ENCODE results near the gene FAM222B.
"Not testable (repeated sequence)": the region's sequence is repeated elsewhere in the genome, so short reads cannot be mapped to it uniquely, and the experiment has no call there.

The FAM222B gene

GRCh38 chr17:28744104-28744971 is 98.3 kb downstream of the FAM222B start:
- peak; percentile 0 to 30 for DNase-seq

- DNase-seq, result peak; percentile 84 to 87
Observed at GRCh38 chr17:28743243-28744103, 99.1 kb downstream of the FAM222B start, which contains the start of gene TRAF4. TRAF4 (plus strand) TSS chr17:28744011; CDS start chr17:28744113, 102 bp downstream.

- DNase-seq, result peak; percentile 52 to 65
Observed at GRCh38 chr17:28741358-28742349, 100.9 kb downstream of the FAM222B start.

DNA sequence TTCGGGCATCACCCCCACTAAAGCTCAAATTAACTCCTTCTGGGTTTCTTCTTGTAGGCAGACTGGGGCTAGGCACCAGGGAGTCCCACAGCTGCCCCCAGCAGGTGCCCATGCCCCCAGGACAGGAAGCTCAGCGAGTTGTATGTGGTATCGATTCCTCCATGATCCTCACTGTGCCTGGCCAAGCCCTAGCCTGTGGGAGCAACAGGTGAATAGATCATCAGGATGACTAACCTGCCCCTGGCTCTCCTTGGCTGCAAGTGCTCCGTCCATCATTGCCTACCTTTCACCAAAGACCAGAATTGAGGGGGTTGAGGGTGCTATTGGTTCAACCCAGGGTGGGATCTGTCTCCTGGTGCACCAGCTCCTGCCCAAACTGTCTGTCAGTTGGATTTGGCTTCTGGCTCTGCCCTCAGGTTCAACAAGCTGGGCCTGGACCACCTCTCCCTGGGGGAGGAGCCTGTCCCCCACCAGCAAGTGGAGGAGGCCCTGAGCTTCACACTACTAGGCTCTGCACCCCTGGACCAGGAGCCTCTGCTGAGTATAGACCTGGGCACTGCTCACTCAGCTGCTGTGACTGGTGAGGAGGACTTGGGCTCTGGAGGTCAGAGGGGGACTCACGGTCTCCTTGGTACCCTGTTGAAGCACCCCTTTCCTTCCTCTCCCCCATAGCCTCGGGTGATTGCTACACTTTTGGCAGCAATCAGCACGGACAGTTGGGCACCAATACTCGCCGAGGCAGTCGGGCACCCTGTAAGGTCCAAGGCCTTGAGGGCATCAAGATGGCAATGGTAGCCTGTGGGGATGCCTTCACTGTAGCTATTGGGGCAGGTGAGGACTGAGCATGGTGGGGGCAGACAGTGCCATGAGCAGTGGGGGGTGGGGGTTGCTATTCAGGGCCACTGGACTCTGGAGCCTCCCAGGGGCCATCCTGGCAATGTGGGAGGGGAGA is 101.9 kb downstream of the FAM222B start:
- DNase-seq, result no peak

DNA sequence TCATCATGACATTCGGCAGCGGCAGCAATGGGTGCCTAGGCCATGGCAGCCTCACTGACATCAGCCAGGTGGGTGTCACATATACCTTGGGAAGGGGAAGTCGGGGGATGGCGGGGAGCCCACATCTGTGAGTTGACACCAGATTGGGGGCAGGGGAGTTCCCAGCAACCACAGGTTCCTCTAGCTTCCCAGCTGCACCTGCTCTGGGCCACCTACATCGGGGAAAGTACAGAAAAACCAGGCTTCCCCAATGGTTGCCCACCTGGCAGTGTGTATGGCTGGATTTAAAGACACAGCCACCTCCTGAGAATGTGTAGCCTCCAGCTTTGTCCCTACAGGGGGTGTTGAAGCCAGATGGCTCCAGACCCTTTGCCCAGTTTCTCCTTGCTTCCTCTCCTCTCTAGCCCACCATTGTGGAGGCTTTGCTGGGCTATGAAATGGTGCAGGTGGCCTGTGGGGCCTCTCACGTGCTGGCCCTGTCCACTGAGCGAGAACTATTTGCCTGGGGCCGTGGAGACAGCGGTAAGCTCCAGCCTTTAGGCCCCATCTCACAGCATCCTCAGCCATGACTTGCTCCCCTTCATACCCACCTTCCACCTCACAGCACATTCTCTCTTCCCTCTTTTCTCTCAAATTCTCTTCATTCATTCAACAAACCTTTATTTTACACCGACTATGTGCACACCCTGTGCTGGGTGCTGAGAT is 103.8 kb downstream of the FAM222B start:
- DNase-seq, result no peak

DNA sequence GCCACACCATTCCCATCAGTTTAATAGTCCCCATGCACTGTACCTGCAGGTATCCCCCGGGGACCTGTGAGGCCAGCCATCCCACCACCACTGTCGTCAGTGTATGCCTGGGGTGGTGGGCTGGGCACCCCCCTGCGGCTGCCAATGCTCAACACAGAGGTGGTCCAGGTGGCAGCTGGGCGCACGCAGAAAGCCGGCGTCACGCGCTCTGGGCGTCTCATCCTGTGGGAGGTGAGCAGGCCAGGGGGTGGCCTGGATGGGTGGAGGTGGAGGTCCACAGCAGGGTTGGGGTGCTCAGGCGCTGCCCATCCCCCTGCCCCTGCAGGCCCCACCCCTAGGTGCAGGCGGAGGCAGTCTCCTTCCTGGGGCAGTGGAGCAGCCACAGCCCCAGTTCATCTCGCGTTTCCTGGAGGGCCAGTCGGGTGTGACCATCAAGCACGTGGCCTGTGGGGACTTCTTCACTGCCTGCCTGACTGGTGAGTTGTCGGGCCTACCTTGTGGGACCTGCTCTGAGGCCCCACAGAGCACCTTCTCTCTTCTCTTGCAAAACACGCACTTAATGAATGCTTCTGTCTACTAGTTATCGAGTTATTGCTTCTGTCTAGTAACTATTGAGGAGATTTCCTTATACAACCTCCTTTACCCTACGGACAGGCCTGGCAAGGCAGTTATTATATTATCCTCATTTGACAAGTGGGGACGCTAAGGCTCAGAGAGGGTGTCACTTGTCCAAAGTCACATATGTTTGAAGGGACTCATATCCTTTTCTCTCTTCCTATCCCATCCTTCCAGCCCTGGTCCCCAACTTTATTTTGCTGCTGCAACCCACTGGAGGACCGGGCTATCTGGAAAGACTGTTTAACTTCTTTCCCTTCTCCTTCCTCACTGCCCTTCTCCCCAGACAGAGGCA is 104.6 kb downstream of the FAM222B start:
- no peak for DNase-seq

- no peak for DNase-seq
Observed at GRCh38 chr17:28737316-28737715, 105.3 kb downstream of the FAM222B start.

- not testable (repeated sequence) for DNase-seq
Observed at GRCh38 chr17:28735913-28736769, 106.4 kb downstream of the FAM222B start.

GRCh38 chr17:28735242-28735722 is 107.3 kb downstream of the FAM222B start:
- no peak for DNase-seq

GRCh38 chr17:28734712-28735241 is 107.8 kb downstream of the FAM222B start:
- DNase-seq, result no peak

DNA sequence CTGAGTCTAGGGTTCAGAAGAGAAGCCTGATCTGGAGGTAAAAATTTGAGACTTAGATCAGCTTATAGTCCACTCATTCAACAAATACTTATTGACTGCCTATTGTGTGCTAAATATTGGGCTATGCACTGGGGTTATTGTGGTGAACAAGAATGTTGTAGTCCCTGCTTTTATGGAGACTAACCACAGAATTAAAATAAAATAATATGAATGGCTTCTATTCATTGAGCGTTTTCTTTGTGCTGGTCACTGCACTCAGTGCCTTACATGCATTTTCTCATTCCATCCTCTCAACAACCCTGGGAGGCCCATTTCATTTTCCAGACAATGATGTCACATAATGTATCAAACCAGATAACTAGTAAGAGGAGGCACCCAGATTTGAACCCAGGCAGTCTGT is 109.2 kb downstream of the FAM222B start:
- DNase-seq, result no peak

GRCh38 chr17:28729950-28730330 is 112.7 kb downstream of the FAM222B start:
- no peak for DNase-seq

- DNase-seq, result peak; percentile 94 to 99
Observed at GRCh38 chr17:28728364-28729200, 114.0 kb downstream of the FAM222B start, which contains the start of gene NEK8. NEK8 (plus strand) TSS chr17:28728788; CDS start chr17:28728814, 26 bp downstream.

DNA sequence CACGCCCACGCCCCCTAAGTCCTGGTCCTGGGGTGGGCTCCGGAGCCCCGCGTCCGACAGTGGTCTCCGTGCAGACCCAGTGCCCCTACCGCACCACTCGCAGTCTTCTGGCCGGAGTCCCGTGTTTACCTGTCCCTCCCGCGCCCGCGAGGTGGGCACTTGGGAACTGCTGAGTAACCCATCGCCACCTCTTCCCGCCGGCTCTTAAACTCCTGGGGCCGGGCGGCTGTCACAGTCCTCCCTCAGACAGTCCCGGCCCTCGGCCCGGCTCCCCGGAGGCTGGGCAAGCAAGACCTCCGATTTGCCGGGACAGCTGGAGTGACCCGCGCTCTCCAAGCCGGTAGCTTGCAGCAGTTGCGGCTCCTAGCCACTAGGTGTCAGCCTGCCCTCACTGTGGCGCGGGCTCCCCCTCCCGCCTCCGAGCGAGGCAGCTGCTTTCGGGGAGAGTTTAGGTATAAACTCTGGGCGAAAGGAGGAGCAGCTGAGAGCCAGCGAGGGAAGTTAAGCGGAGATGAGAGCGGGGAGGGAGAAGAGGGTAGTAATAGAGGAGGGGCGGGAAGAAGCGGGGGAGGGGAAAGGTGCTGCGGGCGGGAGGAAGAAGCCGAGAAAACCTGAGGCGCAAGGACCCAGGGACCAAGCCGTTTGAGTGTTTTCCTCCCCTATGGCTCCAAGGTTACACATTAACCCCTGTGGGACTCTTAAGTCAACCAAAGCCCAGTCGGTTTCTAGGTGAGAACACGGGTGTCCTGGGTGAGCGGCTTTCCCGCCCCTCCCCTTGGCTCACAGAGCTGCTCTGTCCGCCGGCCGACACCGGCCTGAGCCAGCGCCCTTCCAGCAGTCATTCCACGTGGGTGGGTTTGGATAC is 115.7 kb downstream of the FAM222B start:
- DNase-seq, result peak; percentile 80 to 98

DNA sequence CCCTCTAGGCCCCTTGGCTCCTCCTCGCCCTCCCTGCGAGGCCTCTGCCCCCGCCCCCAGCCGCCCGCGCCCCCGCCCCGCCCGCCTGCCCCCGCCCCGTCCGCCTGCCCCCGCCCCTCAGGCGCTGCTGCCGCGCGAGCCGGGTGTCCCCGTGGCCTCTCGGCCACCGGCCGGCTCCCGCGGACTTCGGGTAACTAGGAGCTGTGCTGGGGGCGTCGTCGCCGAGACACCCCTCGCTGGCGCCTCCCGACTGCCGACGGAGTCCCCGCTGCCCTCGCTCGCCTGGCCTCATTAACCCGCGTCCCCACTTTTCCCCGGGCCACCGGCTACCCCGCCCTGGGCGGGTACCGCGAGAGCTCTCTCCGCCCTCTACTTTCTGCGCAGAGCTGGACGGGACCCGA is 116.4 kb downstream of the FAM222B start, which contains the start of gene TLCD1:
TLCD1 (minus strand) TSS at position 8 of the 401 bp plus-strand sequence. CDS start 136 bp downstream, outside the sequence.
- peak; percentile 63 to 64 for DNase-seq
